Endodermal cell (in vitro differentiated cells): ENCODE measurements around the gene SLC9A5. TPM values are rescaled to one million over a fixed set of nuclear protein-coding genes. Genes with fewer than 3 reads are reported as not detected.

Source experiments
- DNase-seq: peaks from one replicate; pipeline ENCODE4 v3.0.0-alpha.2; 2017
- H3K27ac ChIP-seq: 2 replicates; pipeline ENCODE4 v1.5.1; 2013; ENCODE audit warnings: mild to moderate bottlenecking, low read depth, low read length, moderate library complexity
- H3K27me3 ChIP-seq: 2 replicates; pipeline ENCODE4 v1.6.1; 2013; ENCODE audit warnings: mild to moderate bottlenecking, low read length, moderate library complexity; ENCODE audit not compliant: insufficient read depth, control insufficient read depth, poor library complexity, severe bottlenecking
- H3K36me3 ChIP-seq: 2 replicates; pipeline ENCODE4 v1.7.0; 2013; ENCODE audit warnings: mild to moderate bottlenecking, low read length, moderate library complexity; ENCODE audit not compliant: control insufficient read depth, insufficient read depth
- H3K4me1 ChIP-seq: one replicate; pipeline ENCODE4 v1.7.0; 2013; ENCODE audit warnings: low read length; ENCODE audit not compliant: control insufficient read depth, insufficient read depth
- H3K4me3 ChIP-seq: 2 replicates; pipeline ENCODE4 v1.5.1; 2013; ENCODE audit warnings: mild to moderate bottlenecking, low read length, moderate library complexity
- H3K9ac ChIP-seq: 2 replicates; pipeline ENCODE4 v1.6.1; 2013; ENCODE audit warnings: mild to moderate bottlenecking, low read length, moderate library complexity; ENCODE audit not compliant: poor library complexity, severe bottlenecking; ENCODE audit errors: extremely low read depth
- H3K9me3 ChIP-seq: 2 replicates; pipeline ENCODE4 v1.6.1; 2013; ENCODE audit warnings: mild to moderate bottlenecking, low read length, moderate library complexity; ENCODE audit not compliant: control insufficient read depth
- H3K27ac Mint-ChIP-seq: 2 replicates; pipeline ENCODE4 v1.8.0; 2020; ENCODE audit warnings: mixed read lengths
- H3K27me3 Mint-ChIP-seq: 2 replicates; pipeline ENCODE4 v1.8.0; 2021; ENCODE audit warnings: mild to moderate bottlenecking, mixed read lengths; ENCODE audit not compliant: insufficient read depth
- H3K36me3 Mint-ChIP-seq: 2 replicates; pipeline ENCODE4 v1.8.0; 2020; ENCODE audit warnings: low read depth, mixed read lengths
- H3K4me1 Mint-ChIP-seq: 2 replicates; pipeline ENCODE4 v1.8.0; 2020; ENCODE audit warnings: mixed read lengths
- H3K4me3 Mint-ChIP-seq: 2 replicates; pipeline ENCODE4 v1.8.0; 2020; ENCODE audit warnings: mild to moderate bottlenecking, moderate library complexity, mixed read lengths
- H3K9me3 Mint-ChIP-seq: 2 replicates; pipeline ENCODE4 v1.8.0; 2020; ENCODE audit warnings: mild to moderate bottlenecking, mixed read lengths
- CTCF ChIP-seq: fragments of 200-600 bp; sonication (generic); conservative IDR thresholded peaks from 2 replicates; pipeline ENCODE4 v1.5.0; 2021; ENCODE audit warnings: antibody characterized with exemption, mild to moderate bottlenecking
- WGBS, 2 experiments: methylation state at CpG; one replicate each; pipeline versions ENCODE4 v1.1.5 to v1.1.7; 2013; ENCODE audit warnings: missing lambda C conversion rate in 2 of 2, mixed read lengths in 1 of 2; ENCODE audit not compliant: insufficient coverage in 1 of 2, insufficient read length in 1 of 2; 5-methylcytosine and 5-hydroxymethylcytosine counted together
- total RNA-seq, 2 donors: library from RNA; stranded (reverse); fragmentation: NEBNext Ultra II Directional in 1 of 2; extraction: Animal tissue kit (Norgen Biotek cat#: 25700) in 1 of 2; gene quantifications; 2 replicates in 1 of 2; 3 replicates in 1 of 2; pipeline ENCODE4 v1.2.1, GENCODE V29; 2021

Gene SLC9A5
- total RNA-seq, 2 donors from 2014 or later: 8.9 to 9.0 TPM

DNA sequence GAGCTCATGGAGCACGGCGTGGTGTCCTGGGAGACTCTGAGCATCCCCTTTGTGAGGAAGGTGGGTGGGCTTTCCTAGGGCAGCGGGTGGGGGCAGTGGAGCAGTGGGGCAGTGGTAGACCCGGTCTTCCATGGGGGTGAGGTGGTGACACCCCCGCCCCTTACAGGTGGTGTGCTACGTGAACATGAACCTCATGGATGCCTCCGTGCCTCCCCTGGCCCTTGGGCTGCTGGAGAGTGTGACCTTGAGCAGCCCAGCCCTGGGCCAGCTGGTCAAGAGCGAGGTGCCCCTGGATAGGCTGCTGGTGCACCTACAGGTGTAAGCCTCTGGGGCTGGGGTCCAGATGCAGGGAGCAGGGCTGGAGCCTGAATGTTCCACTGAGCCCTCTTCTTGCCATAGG is 48.3 kb upstream of the SLC9A5 start:
- H3K27ac ChIP-seq: no peak overlapping the region
- 96 to 98% methylated on average over 7 to 8 of the region's 8 CpGs for WGBS, 2 experiments
- H3K36me3 Mint-ChIP-seq: peaks cover 28% of the 10 kb centered on the region
- H3K9ac ChIP-seq: no peak overlapping the region
- peaks cover 52% of the 10 kb centered on the region for H3K36me3 ChIP-seq
- no peak overlapping the region for H3K27ac Mint-ChIP-seq
- no peak overlapping the region for H3K4me3 ChIP-seq
- H3K4me1 ChIP-seq: no peaks in the 10 kb centered on the region
- H3K4me1 Mint-ChIP-seq: peaks cover 2% of the 10 kb centered on the region
- H3K27me3 Mint-ChIP-seq: no peaks in the 10 kb centered on the region
- H3K27me3 ChIP-seq: no peaks in the 10 kb centered on the region
- H3K9me3 ChIP-seq: no peaks in the 10 kb centered on the region
- no peak for DNase-seq
- H3K4me3 Mint-ChIP-seq: no peak overlapping the region
- H3K9me3 Mint-ChIP-seq: no peaks in the 10 kb centered on the region
- no peak for TF ChIP-seq CTCF

- Histone ChIP-seq H3K9me3 (no peaks in the 10 kb centered on the region), H3K9ac (no peak overlapping the region), H3K27me3 (no peaks in the 10 kb centered on the region), H3K4me3 (no peak overlapping the region), H3K27ac (no peak overlapping the region), H3K4me1 (peaks cover 3% of the 10 kb centered on the region), H3K36me3 (peaks cover 44% of the 10 kb centered on the region)
- no peaks in the 10 kb centered on the region for H3K27me3 Mint-ChIP-seq
- no peak for TF ChIP-seq CTCF
- 97% methylated on average over 20 to 40 of the region's 40 CpGs for WGBS, 2 experiments
- peaks cover 16% of the 10 kb centered on the region for H3K36me3 Mint-ChIP-seq
- no peak overlapping the region for H3K27ac Mint-ChIP-seq
- H3K9me3 Mint-ChIP-seq: no peaks in the 10 kb centered on the region
- H3K4me1 Mint-ChIP-seq: peaks cover 3% of the 10 kb centered on the region
- no peak overlapping the region for H3K4me3 Mint-ChIP-seq
- no peak for DNase-seq
These were observed 47.1 kb upstream of the SLC9A5 start for GRCh38 chr16:67201411-67202345.

GRCh38 chr16:67202426-67202825 is 46.4 kb upstream of the SLC9A5 start:
- TF ChIP-seq CTCF: no peak
- WGBS, 2 experiments: 97 to 100% methylated on average over 6 to 12 of the region's 12 CpGs
- Histone ChIP-seq H3K36me3 (peaks cover 36% of the 10 kb centered on the region), H3K4me1 (peaks cover 5% of the 10 kb centered on the region), H3K9me3 (no peaks in the 10 kb centered on the region), H3K27ac (no peak overlapping the region), H3K27me3 (no peaks in the 10 kb centered on the region), H3K4me3 (no peak overlapping the region), H3K9ac (no peak overlapping the region)
- no peak overlapping the region for H3K27ac Mint-ChIP-seq
- no peak overlapping the region for H3K4me3 Mint-ChIP-seq
- DNase-seq: no peak
- H3K9me3 Mint-ChIP-seq: no peaks in the 10 kb centered on the region
- peaks cover 10% of the 10 kb centered on the region for H3K4me1 Mint-ChIP-seq
- H3K36me3 Mint-ChIP-seq: peaks cover 12% of the 10 kb centered on the region
- no peaks in the 10 kb centered on the region for H3K27me3 Mint-ChIP-seq
